Vagina (tissue), 2 donors: ENCODE measurements around the gene DCST2. TPM values are rescaled to one million over a fixed set of nuclear protein-coding genes. Genes with fewer than 3 reads are reported as not detected.

ENCODE experiments used
- DNase-seq, 2 donors: peaks; one replicate each; pipeline ENCODE4 v3.0.0-alpha.2; 2017; ENCODE audit errors: extremely low spot score in 2 of 2
- H3K27ac ChIP-seq: fragments of 200-600 bp; sonication (generic); one replicate; pipeline ENCODE4 v1.5.1; 2019
- H3K27me3 ChIP-seq: fragments of 200-600 bp; sonication (generic); one replicate; pipeline ENCODE4 v1.5.1; 2019
- H3K36me3 ChIP-seq, 2 donors: fragments of 200-600 bp; sonication (generic); one replicate each; pipeline ENCODE4 v1.5.1; 2017 to 2019
- H3K4me1 ChIP-seq: fragments of 200-600 bp; sonication (generic); one replicate; pipeline ENCODE4 v1.5.1; 2019
- H3K4me3 ChIP-seq, 2 donors: fragments of 200-600 bp; sonication (generic); 1 replicate in 1 of 2; 2 replicates in 1 of 2; pipeline ENCODE4 v1.5.1; 2016 to 2019
- H3K9me3 ChIP-seq: fragments of 200-600 bp; sonication (generic); one replicate; pipeline ENCODE4 v1.5.1; 2019
- CTCF ChIP-seq, 3 experiments: fragments of 450-650 bp in 2 of 3; fragments of 200-600 bp in 1 of 3; sonication (generic) in 1 of 3; IDR thresholded peaks; one replicate each; pipeline ENCODE4 v1.5.1; 2017 to 2019; ENCODE audit warnings: antibody characterized with exemption in 3 of 3, mild to moderate bottlenecking in 2 of 3, moderate library complexity in 2 of 3
- POLR2A ChIP-seq, 2 donors: fragments of 450-650 bp; IDR thresholded peaks; one replicate each; pipeline ENCODE4 v1.6.1; 2017; ENCODE audit warnings: antibody characterized with exemption in 2 of 2, mild to moderate bottlenecking in 2 of 2, moderate library complexity in 2 of 2
- POLR2AphosphoS5 ChIP-seq, 2 donors: sonication (generic); formaldehyde crosslinking; IDR thresholded peaks; one replicate each; pipeline ENCODE4 v1.9.0; 2017; ENCODE audit warnings: antibody characterized with exemption in 2 of 2, mild to moderate bottlenecking in 2 of 2, low read depth in 1 of 2; ENCODE audit not compliant: insufficient read depth in 1 of 2
- intact Hi-C: fragments of 100-400 bp; cut with DNase I; formaldehyde crosslinking; loops from one replicate; pipeline ENCODE4 v1.15.1; 2023
- total RNA-seq: library from RNA; depleted of rRNA; stranded (reverse); fragments of >200 nt; gene quantifications from one replicate; pipeline ENCODE4 v1.2.3, GENCODE V29; 2016

The DCST2 gene
- total RNA-seq, 1 donor from 2014 or later: 7.9 TPM

- no peak for DNase-seq
- H3K27me3 ChIP-seq: no peaks in the 10 kb centered on the region
- intact Hi-C loops: loop anchor here (5.0 kb wide), 1 partner anchor 50 kb away; the partner anchor contains the start of gene ZBTB7B
- H3K36me3 ChIP-seq: peaks cover 0 to 31% of the 10 kb centered on the region in 2 donors
- H3K4me3 ChIP-seq: peak overlapping the region; percentile 86 to 88
- no peak for TF ChIP-seq CTCF (IDR thresholded peaks at IDR 0.05)
- TF ChIP-seq POLR2AphosphoS5 (IDR thresholded peaks at IDR 0.05; ENCODE audit: insufficient read depth in 1 of 2, low read depth in 1 of 2): no peak
- TF ChIP-seq POLR2A (IDR thresholded peaks at IDR 0.05): no peak
- no peaks in the 10 kb centered on the region for H3K9me3 ChIP-seq
- peaks cover 42% of the 10 kb centered on the region for H3K4me1 ChIP-seq
- peak overlapping the region; percentile 96 for H3K27ac ChIP-seq
Observed at GRCh38 chr1:155051777-155052398, 18.3 kb upstream of the DCST2 start.

DNA sequence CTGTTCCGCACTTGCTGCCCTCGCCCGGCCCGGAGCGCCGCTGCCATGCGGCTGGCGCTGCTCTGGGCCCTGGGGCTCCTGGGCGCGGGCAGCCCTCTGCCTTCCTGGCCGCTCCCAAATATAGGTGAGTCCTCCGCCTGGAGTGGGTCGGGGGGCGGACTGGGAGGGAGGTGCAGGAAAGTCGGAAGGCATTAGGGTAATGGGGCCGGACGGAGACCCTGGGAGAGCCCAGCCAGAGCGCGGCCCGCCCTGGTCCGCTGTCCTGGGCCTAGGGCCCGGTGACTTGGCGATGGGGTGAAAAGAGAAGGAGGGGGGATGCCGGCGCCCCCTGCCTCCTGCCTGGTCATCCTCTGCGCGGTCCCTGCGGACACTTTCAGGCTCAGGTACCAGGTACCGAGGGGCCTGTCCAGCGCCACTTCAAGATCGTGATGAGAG is 17.8 kb upstream of the DCST2 start:
- peak overlapping the region; percentile 86 to 88 for H3K4me3 ChIP-seq
- H3K9me3 ChIP-seq: no peaks in the 10 kb centered on the region
- no peaks in the 10 kb centered on the region for H3K27me3 ChIP-seq
- H3K4me1 ChIP-seq: peaks cover 42% of the 10 kb centered on the region
- peaks cover 0 to 26% of the 10 kb centered on the region in 2 donors for H3K36me3 ChIP-seq
- H3K27ac ChIP-seq: peak overlapping the region; percentile 96
- DNase-seq: no peak
- TF ChIP-seq CTCF (IDR thresholded peaks at IDR 0.05) (no peak), POLR2A (IDR thresholded peaks at IDR 0.05) (peak in 1 of 2 donors; percentile 16)
- intact Hi-C loops: loop anchor here (5.0 kb wide), 1 partner anchor 49 kb away; the partner anchor contains the start of gene ZBTB7B

GRCh38 chr1:155050560-155051341 is 17.2 kb upstream of the DCST2 start, which contains the start of gene ADAM15:
Gene ADAM15, plus strand, starts transcription at chr1:155051316. Its CDS starts 71 bp downstream, at chr1:155051387.
- DNase-seq: no peak
- H3K4me3 ChIP-seq: peak within 1 kb of the TSS; percentile 86 to 88
- H3K27me3 ChIP-seq: no peaks in the 10 kb centered on the region
- intact Hi-C loops: loop anchor here (5.0 kb wide), 1 partner anchor 48 kb away; the partner anchor contains the start of gene ZBTB7B
- peaks cover 42% of the 10 kb centered on the region for H3K4me1 ChIP-seq
- peaks cover 0 to 20% of the 10 kb centered on the region in 2 donors for H3K36me3 ChIP-seq
- H3K9me3 ChIP-seq: no peaks in the 10 kb centered on the region
- TF ChIP-seq POLR2A (IDR thresholded peaks at IDR 0.05): peak in 1 of 2 donors; percentile 30
- TF ChIP-seq CTCF (IDR thresholded peaks at IDR 0.05): peak; percentile 81 to 82 (median 81)
- peak in 1 of 2 donors; percentile 87 for TF ChIP-seq POLR2AphosphoS5 (IDR thresholded peaks at IDR 0.05; ENCODE audit: insufficient read depth in 1 of 2, low read depth in 1 of 2)
- peak within 1 kb of the TSS; percentile 96 for H3K27ac ChIP-seq

- no peaks in the 10 kb centered on the region for H3K27me3 ChIP-seq
- H3K4me3 ChIP-seq: peak overlapping the region; percentile 86 to 88
- H3K27ac ChIP-seq: peak overlapping the region; percentile 96
- no peaks in the 10 kb centered on the region for H3K9me3 ChIP-seq
- TF ChIP-seq POLR2A (IDR thresholded peaks at IDR 0.05) (no peak), CTCF (IDR thresholded peaks at IDR 0.05) (no peak), POLR2AphosphoS5 (IDR thresholded peaks at IDR 0.05; ENCODE audit: insufficient read depth in 1 of 2, low read depth in 1 of 2) (no peak)
- H3K36me3 ChIP-seq: peaks cover 0 to 13% of the 10 kb centered on the region in 2 donors
- peaks cover 48% of the 10 kb centered on the region for H3K4me1 ChIP-seq
- DNase-seq: no peak
- intact Hi-C loops: loop anchor here (5.0 kb wide), 2 partner anchors 37 to 48 kb away; partner anchors contain the start of gene ZBTB7B
Observed at GRCh38 chr1:155049651-155050559, 16.3 kb upstream of the DCST2 start.
